Cardiac muscle cell (in vitro differentiated cells and primary cell): ENCODE measurements around the gene SLC9A2. TPM values are rescaled to one million over a fixed set of nuclear protein-coding genes. Genes with fewer than 3 reads are reported as not detected.

Experiments
- DNase-seq, 2 donors: peaks; one replicate each; pipeline versions ENCODE4 v3.0.0 to v3.0.0-alpha.2; 2010 to 2017; ENCODE audit warnings: low read depth in 1 of 2, low spot score in 1 of 2
- H3K27ac ChIP-seq: fragments of 200-600 bp; sonication (generic); 2 replicates; pipeline ENCODE4 v1.5.1; 2016
- H3K27me3 ChIP-seq: fragments of 200-600 bp; sonication (generic); 2 replicates; pipeline ENCODE4 v1.6.0; 2016; ENCODE audit warnings: control low read depth
- H3K36me3 ChIP-seq: fragments of 200-600 bp; sonication (generic); 2 replicates; pipeline ENCODE4 v1.5.1; 2016; ENCODE audit warnings: control low read depth
- H3K4me1 ChIP-seq: fragments of 200-600 bp; sonication (generic); 2 replicates; pipeline ENCODE4 v1.8.1; 2017; ENCODE audit warnings: low read depth, mild to moderate bottlenecking, mixed run types
- H3K4me3 ChIP-seq: fragments of 200-600 bp; sonication (generic); 2 replicates; pipeline ENCODE4 v1.5.1; 2016; ENCODE audit warnings: mild to moderate bottlenecking
- H3K9me3 ChIP-seq: fragments of 200-600 bp; sonication (generic); 2 replicates; pipeline ENCODE4 v1.5.1; 2017; ENCODE audit warnings: low read depth, mild to moderate bottlenecking, control low read depth
- polyA plus RNA-seq: library from polyadenylated mRNA; unstranded; fragments of >200 nt; fragmentation: Nextera tagmentation; extraction: Ambion mirVana; gene quantifications from 2 replicates; pipeline ENCODE4 v1.2.1, GENCODE V29; 2016
- total RNA-seq: library from RNA; depleted of rRNA; stranded (reverse); fragments of >200 nt; gene quantifications from 2 replicates; pipeline ENCODE4 v1.2.3, GENCODE V29; 2016
- TF ChIP-seq, protein P1 (sequence below): IDR thresholded peaks from 2 replicates; pipeline ENCODE4 v1.5.1; 2012; ENCODE audit warnings: low read depth, mild to moderate bottlenecking, low read length

The SLC9A2 gene
- total and polyA plus RNA-seq, 2 experiments from 2014 or later, result 0.18 TPM; not detected in 1

- Histone ChIP-seq H3K27ac (no peak overlapping the region), H3K4me1 (peaks cover 3% of the 10 kb centered on the region), H3K4me3 (no peak overlapping the region), H3K36me3 (peaks cover 5% of the 10 kb centered on the region), H3K27me3 (no peaks in the 10 kb centered on the region), H3K9me3 (no peaks in the 10 kb centered on the region)
- peak in 1 of 2 donors; percentile 9 for DNase-seq
- TF ChIP-seq, protein P1, sequence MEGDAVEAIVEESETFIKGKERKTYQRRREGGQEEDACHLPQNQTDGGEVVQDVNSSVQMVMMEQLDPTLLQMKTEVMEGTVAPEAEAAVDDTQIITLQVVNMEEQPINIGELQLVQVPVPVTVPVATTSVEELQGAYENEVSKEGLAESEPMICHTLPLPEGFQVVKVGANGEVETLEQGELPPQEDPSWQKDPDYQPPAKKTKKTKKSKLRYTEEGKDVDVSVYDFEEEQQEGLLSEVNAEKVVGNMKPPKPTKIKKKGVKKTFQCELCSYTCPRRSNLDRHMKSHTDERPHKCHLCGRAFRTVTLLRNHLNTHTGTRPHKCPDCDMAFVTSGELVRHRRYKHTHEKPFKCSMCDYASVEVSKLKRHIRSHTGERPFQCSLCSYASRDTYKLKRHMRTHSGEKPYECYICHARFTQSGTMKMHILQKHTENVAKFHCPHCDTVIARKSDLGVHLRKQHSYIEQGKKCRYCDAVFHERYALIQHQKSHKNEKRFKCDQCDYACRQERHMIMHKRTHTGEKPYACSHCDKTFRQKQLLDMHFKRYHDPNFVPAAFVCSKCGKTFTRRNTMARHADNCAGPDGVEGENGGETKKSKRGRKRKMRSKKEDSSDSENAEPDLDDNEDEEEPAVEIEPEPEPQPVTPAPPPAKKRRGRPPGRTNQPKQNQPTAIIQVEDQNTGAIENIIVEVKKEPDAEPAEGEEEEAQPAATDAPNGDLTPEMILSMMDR, result no peak
These were observed 99.3 kb downstream of the SLC9A2 start for GRCh38 chr2:102718387-102719316.

- H3K36me3 ChIP-seq, result no peaks in the 10 kb centered on the region
- peaks cover 41% of the 10 kb centered on the region for H3K4me1 ChIP-seq
- H3K4me3 ChIP-seq, result no peak overlapping the region
- H3K27me3 ChIP-seq, result no peaks in the 10 kb centered on the region
- TF ChIP-seq, protein P1, result no peak
- no peak for DNase-seq
- peak overlapping the region; percentile 15 for H3K27ac ChIP-seq
- no peaks in the 10 kb centered on the region for H3K9me3 ChIP-seq
These were observed 104.7 kb downstream of the SLC9A2 start for GRCh38 chr2:102724016-102724490.

DNA sequence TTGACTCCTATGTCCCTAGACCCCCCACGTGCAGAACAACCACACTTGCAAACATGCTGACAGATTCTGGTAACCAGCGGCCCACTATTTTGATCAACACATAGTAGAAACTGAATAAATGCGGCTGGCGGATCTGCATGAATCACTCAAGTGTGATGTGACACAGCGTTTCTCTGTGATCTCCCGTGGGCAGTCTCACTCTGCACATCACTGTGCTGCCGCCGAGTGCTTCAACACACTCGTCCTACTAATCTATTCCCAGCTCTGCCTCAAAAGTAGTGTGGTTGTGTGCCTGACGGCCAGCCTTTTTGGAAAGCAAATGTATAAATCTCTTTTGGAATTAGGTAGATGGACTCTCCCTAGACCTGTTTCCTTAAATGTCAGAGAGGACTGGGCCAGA is 105.2 kb downstream of the SLC9A2 start:
- Histone ChIP-seq H3K9me3 (no peaks in the 10 kb centered on the region), H3K27me3 (no peaks in the 10 kb centered on the region), H3K27ac (no peak overlapping the region), H3K4me3 (no peak overlapping the region), H3K4me1 (peaks cover 41% of the 10 kb centered on the region), H3K36me3 (no peaks in the 10 kb centered on the region)
- DNase-seq, result no peak
- TF ChIP-seq, protein P1, result no peak

GRCh38 chr2:102726128-102727087 is 107.1 kb downstream of the SLC9A2 start:
- Histone ChIP-seq H3K36me3 (peaks cover 8% of the 10 kb centered on the region), H3K27me3 (no peaks in the 10 kb centered on the region), H3K4me1 (peaks cover 41% of the 10 kb centered on the region), H3K9me3 (no peaks in the 10 kb centered on the region), H3K4me3 (no peak overlapping the region), H3K27ac (peak overlapping the region; percentile 20)
- TF ChIP-seq, protein P1, result no peak
- peak in 1 of 2 donors; percentile 68 for DNase-seq

DNA sequence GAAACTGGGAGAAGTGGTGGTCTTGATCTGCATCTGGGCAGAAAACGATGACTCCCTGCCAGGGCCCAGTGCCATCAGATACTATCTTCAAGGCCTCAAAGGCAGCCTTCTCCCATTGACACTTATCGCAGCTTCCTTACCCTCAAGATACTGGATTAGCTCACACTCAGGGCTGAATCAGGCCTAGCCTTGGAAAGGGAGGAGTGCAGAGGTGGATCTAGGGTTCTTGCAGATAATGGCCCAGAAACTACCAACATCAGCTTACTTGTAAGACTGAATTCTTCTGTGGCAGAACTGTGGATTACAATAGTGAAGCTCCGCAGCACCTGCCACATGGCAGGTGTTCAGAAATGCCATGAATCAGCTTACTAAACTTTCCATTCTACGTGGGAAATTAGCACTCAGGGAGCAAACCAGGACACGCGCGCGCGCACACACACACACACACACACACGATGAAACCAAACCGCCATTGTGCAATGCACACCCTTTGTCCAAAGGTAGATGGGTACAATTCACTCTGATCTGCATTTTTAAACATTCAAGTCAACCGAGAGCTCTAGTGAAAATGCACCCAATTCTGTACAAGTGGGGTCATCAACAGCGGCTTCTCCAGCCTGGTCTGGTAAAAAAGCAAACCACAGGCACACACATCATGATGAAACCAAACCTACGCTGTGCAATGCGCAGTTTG is 116.2 kb downstream of the SLC9A2 start:
- Histone ChIP-seq H3K36me3 (peaks cover 15% of the 10 kb centered on the region), H3K4me3 (peak overlapping the region; percentile 90), H3K27ac (no peak overlapping the region), H3K4me1 (peaks cover 12% of the 10 kb centered on the region), H3K27me3 (no peaks in the 10 kb centered on the region), H3K9me3 (no peaks in the 10 kb centered on the region)
- TF ChIP-seq, protein P1, result no peak
- peak in 1 of 2 donors; percentile 30 for DNase-seq
